HepG2 (cell line): Measurements from ENCODE around the gene SYNDIG1. TPM values are rescaled to one million over a fixed set of nuclear protein-coding genes. Genes with fewer than 3 reads are reported as not detected.
A peak's percentile ranks its signal among the peaks of the same experiment; 100 is the strongest.

ENCODE experiments used
- ATAC-seq: fragments of 200-7000 bp; cut with Tn5 transposase; 3 replicates; pipeline ENCODE4 v1.9.1; 2020; ENCODE audit warnings: mild to moderate bottlenecking, moderate library complexity
- BruUV-seq: library from RNA; stranded (reverse); fragments of 400-500 nt; replicated peaks from 2 replicates; lab custom pipeline; 2021; lab: Mats Ljungman, UMichigan
- CTCF ChIA-PET: fragments of 300-600 bp; formaldehyde crosslinking; extraction: SDS; loops from one replicate; lab custom pipeline; 2021; ENCODE audit warnings: low total read pairs, inconsistent platforms, low intra/inter-chr PET ratio; lab: Yijun Ruan, JAX
- POLR2A ChIA-PET: fragments of 350-600 bp; sonication (Branson Sonifier 250); formaldehyde crosslinking; loops from one replicate; lab custom pipeline; 2020; ENCODE audit warnings: antibody characterized with exemption, inconsistent platforms; lab: Yijun Ruan, JAX
- DNase-seq: peaks from one replicate; pipeline ENCODE4 v3.0.0-alpha.2; 2015; ENCODE audit warnings: low spot score
- FAIRE-seq: peaks from 3 replicates; lab custom pipeline; 2011; peaks lifted over from hg19 to GRCh38; lab: Jason Lieb, UNC
- H2AFZ ChIP-seq: one replicate; pipeline ENCODE4 v1.6.1; 2011; ENCODE audit warnings: low read length, inconsistent platforms
- H3K27ac ChIP-seq: fragments of 300-600 bp; 3 replicates; pipeline ENCODE4 v1.8.0; 2011; ENCODE audit warnings: mixed run types, mild to moderate bottlenecking, mixed read lengths, low read length, inconsistent platforms; ENCODE audit not compliant: insufficient read depth; ENCODE audit errors: extremely low read length
- H3K27me3 ChIP-seq, 2 experiments: fragments of 200-600 bp in 1 of 2; 2 replicates in 1 of 2; 3 replicates in 1 of 2; pipeline versions ENCODE4 v1.6.0 to v1.8.0; 2011; ENCODE audit warnings: low read length in 2 of 2, mild to moderate bottlenecking in 2 of 2, moderate library complexity in 2 of 2, inconsistent platforms in 1 of 2; ENCODE audit not compliant: insufficient read depth in 2 of 2, control insufficient read depth in 1 of 2
- H3K36me3 ChIP-seq, 2 experiments: fragments of 200-600 bp in 1 of 2; replicated peaks in 1 of 2; 2 replicates in 1 of 2; 3 replicates in 1 of 2; pipeline versions ENCODE4 v1.5.1 to v1.8.0; 2011; ENCODE audit warnings: low read length in 2 of 2, inconsistent platforms in 1 of 2; ENCODE audit not compliant: insufficient read depth in 2 of 2, control insufficient read depth in 1 of 2
- H3K4me1 ChIP-seq: 2 replicates; pipeline ENCODE4 v1.5.1; 2012; ENCODE audit warnings: low read length, inconsistent platforms; ENCODE audit not compliant: insufficient read depth
- H3K4me2 ChIP-seq: 2 replicates; pipeline ENCODE4 v1.6.0; 2011; ENCODE audit warnings: low read depth, low read length, inconsistent platforms
- H3K4me3 ChIP-seq, 3 experiments: fragments of 200-600 bp in 1 of 3; sonication (generic), shearing (Covaris generic) in 1 of 3; replicated peaks in 1 of 3; 2 replicates each; pipeline ENCODE4 v1.5.1; 2011 to 2016; ENCODE audit warnings: low read length in 3 of 3, inconsistent platforms in 2 of 3, low read depth in 2 of 3, mild to moderate bottlenecking in 2 of 3, control low read depth in 1 of 3, mixed read lengths in 1 of 3; ENCODE audit not compliant: insufficient read depth in 1 of 3
- H3K79me2 ChIP-seq: one replicate; pipeline ENCODE4 v1.6.1; 2011; ENCODE audit warnings: low read length, inconsistent platforms; ENCODE audit not compliant: insufficient read depth
- H3K9ac ChIP-seq: 2 replicates; pipeline ENCODE4 v1.6.0; 2011; ENCODE audit warnings: mild to moderate bottlenecking, low read depth, low read length, inconsistent platforms; ENCODE audit not compliant: insufficient read depth
- H3K9me3 ChIP-seq: 2 replicates; pipeline ENCODE4 v1.5.1; 2012; ENCODE audit warnings: mild to moderate bottlenecking, low read length
- H4K20me1 ChIP-seq: 2 replicates; pipeline ENCODE4 v1.6.0; 2011; ENCODE audit warnings: inconsistent platforms, mild to moderate bottlenecking, low read length, moderate library complexity; ENCODE audit not compliant: insufficient read depth
- HOXA7 ChIP-seq: sonication (generic); formaldehyde crosslinking; IDR thresholded peaks from 2 replicates; pipeline ENCODE4 v1.8.1; 2022; ENCODE audit warnings: mild to moderate bottlenecking, missing genetic modification reagents, moderate library complexity
- TEAD2 ChIP-seq: sonication (generic); formaldehyde crosslinking; IDR thresholded peaks from 2 replicates; pipeline ENCODE4 v1.9.0; 2021; ENCODE audit warnings: missing genetic modification reagents
- ZNF230 ChIP-seq: sonication (generic); formaldehyde crosslinking; IDR thresholded peaks from 2 replicates; pipeline ENCODE4 v1.4.0; 2020; ENCODE audit warnings: mild to moderate bottlenecking, missing genetic modification reagents
- ZNF292 ChIP-seq: sonication (generic); formaldehyde crosslinking; IDR thresholded peaks from 2 replicates; pipeline ENCODE4 v1.8.1; 2022; ENCODE audit warnings: mild to moderate bottlenecking, low read depth, missing genetic modification reagents, borderline replicate concordance
- ZNF367 ChIP-seq: sonication (generic); formaldehyde crosslinking; IDR thresholded peaks from 2 replicates; pipeline ENCODE4 v1.4.0; 2020; ENCODE audit warnings: missing genetic modification reagents, borderline replicate concordance
- ZNF687 ChIP-seq: sonication (generic); formaldehyde crosslinking; IDR thresholded peaks from 2 replicates; pipeline ENCODE4 v1.5.1; 2020; ENCODE audit warnings: mild to moderate bottlenecking, missing genetic modification reagents, moderate library complexity
- WGBS: methylation state at CpG from one replicate; pipeline ENCODE4 v1.1.6; 2017; ENCODE audit warnings: low lambda C conversion rate; 5-methylcytosine and 5-hydroxymethylcytosine counted together
- in situ Hi-C: cut with HindIII; loops from 2 replicates; pipeline ENCODE4 v1.10.0; 2017; ENCODE audit warnings: low pct_unique_long_range_greater_than_20kb; ENCODE audit not compliant: extremely low pct_ligation_motif_present
- intact Hi-C: fragments of 100-400 bp; cut with micrococcal nuclease; formaldehyde crosslinking; loops from one replicate; pipeline ENCODE4 v1.10.0; 2022; ENCODE audit not compliant: unreplicated experiment
- polyA plus RNA-seq, 8 experiments: library from polyadenylated mRNA; depleted of rRNA in 3 of 8; stranded (reverse) in 7 of 8; unstranded in 1 of 8; fragments of >200 nt; fragmentation: Illumina TruSeq in 4 of 8; extraction: Trizol in 4 of 8; gene quantifications; 2 replicates each; pipeline versions ENCODE4 v1.2.1 to v1.2.3, GENCODE V29; 2011 to 2016; ENCODE audit warnings: low read depth in 4 of 8, missing spikeins in 1 of 8, mixed read lengths in 1 of 8; ENCODE audit not compliant: insufficient read depth in 1 of 8
- total RNA-seq, 5 experiments: library from RNA; depleted of rRNA; stranded (reverse); fragments of >200 nt; fragmentation: Illumina TruSeq; extraction: Trizol; gene quantifications; 2 replicates each; pipeline ENCODE4 v1.2.3, GENCODE V29; 2016; ENCODE audit warnings: low read depth in 1 of 5
- TF ChIP-seq, protein P1 (sequence below): sonication (generic); formaldehyde crosslinking; IDR thresholded peaks from 2 replicates; pipeline ENCODE4 v1.5.0; 2020; ENCODE audit warnings: mild to moderate bottlenecking, missing genetic modification reagents

SYNDIG1 gene
- total and polyA plus RNA-seq, 2 of the 13 experiments (the other 11 are each of a cell fraction or from before 2014, with no cell fraction given), result not detected

DNA sequence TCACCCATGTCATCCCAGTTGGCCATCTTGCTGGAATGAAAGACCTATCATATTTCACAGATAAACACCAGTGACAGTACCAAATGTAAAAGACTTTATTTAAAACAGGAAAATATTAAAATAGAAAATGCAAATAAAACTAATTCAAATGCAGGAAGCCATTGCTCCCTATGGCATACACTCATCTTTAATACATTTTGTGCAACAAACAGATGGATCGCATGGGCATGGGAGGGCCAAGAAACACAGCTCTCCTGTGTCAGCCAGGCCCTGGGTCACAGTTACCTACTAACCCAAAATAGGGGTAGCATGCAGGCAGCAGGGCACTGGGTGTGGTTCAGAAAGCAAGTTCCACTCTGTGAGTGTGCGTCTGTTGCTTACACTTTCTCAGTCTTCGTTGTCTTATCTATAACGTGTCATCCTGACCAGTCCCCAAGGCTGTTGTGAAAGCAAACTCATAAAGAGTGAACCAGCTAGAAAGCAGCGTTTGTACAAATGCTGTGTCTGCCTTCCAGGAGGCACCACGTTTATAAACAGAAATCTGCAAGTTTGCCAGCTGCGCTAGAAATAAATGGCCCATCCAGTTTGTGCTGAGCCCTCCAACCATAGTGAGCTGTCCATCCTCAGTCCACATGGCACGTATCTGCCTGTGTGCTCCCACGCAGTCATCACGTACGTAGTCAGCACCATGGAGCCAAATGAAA is 180.5 kb downstream of the SYNDIG1 start (continued):
- TF ChIP-seq ZNF230 (CRISPR knock-in tag) (no peak), ZNF292 (no peak)

DNA sequence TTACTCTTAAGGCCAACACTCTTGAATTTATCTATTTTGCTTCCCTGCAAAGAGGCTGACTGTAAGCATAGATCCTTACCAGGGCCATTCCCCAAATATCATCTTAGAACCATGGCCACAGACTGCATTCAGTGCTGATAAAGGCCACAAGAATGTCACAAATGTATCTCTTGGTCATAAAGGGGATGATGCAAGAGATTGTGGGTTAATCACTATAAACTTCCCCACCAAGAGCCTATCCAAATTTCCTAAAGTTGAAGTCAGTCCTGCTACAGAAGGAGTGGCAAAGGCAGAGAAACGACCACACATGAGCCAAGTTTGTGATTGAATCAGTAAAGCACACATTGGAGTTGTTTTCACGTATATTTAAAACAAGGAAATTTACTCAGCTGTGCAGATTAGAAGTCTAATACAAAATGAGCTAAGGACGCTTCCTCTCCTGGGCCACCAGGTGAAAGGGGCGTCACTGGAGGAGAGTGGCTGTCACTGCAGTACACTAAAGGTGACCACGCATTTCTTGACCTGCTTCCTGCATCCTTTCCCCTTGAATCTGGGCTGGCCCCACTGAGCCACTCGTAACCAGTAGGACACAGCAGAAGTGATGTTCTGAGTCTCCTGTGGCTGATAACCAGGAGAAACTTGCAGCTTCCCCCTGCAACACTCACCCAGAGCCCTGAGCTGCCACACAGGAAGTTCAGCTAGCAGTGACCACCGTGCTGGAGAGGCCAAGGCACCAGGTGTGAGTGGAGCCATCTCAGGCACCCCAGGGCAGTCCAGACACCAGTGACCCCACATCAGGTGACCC is 181.9 kb downstream of the SYNDIG1 start:
- BruUV-seq, result no TSS peak
- intact Hi-C loops (no loop called here), in situ Hi-C loops (no loop called here)
- no peak overlapping the region for H3K9ac ChIP-seq
- no peak overlapping the region for H2AFZ ChIP-seq
- no peak overlapping the region for H3K4me3 ChIP-seq
- no peaks in the 10 kb centered on the region for H3K36me3 ChIP-seq
- no peak overlapping the region for H3K4me2 ChIP-seq
- DNase-seq (no peak), ATAC-seq (peak; percentile 49), FAIRE-seq (no peak)
- 4% methylated on average over 7 of the region's 7 CpGs for WGBS
- no peaks in the 10 kb centered on the region for H3K4me1 ChIP-seq
- POLR2A ChIA-PET, result no interaction called here
- CTCF ChIA-PET, result no interaction called here
- H3K9me3 ChIP-seq, result no peaks in the 10 kb centered on the region
- no peaks in the 10 kb centered on the region for H4K20me1 ChIP-seq
- peaks cover 4 to 17% of the 10 kb centered on the region in 2 experiments; a peak in 4 of 5 replicates for H3K27me3 ChIP-seq
- H3K27ac ChIP-seq, result no peak overlapping the region
- H3K79me2 ChIP-seq, result no peaks in the 10 kb centered on the region
- TF ChIP-seq TEAD2, result no peak
- TF ChIP-seq HOXA7 (CRISPR knock-in tag), result no peak
- TF ChIP-seq ZNF687 (CRISPR knock-in tag), result no peak
- TF ChIP-seq, protein P1, sequence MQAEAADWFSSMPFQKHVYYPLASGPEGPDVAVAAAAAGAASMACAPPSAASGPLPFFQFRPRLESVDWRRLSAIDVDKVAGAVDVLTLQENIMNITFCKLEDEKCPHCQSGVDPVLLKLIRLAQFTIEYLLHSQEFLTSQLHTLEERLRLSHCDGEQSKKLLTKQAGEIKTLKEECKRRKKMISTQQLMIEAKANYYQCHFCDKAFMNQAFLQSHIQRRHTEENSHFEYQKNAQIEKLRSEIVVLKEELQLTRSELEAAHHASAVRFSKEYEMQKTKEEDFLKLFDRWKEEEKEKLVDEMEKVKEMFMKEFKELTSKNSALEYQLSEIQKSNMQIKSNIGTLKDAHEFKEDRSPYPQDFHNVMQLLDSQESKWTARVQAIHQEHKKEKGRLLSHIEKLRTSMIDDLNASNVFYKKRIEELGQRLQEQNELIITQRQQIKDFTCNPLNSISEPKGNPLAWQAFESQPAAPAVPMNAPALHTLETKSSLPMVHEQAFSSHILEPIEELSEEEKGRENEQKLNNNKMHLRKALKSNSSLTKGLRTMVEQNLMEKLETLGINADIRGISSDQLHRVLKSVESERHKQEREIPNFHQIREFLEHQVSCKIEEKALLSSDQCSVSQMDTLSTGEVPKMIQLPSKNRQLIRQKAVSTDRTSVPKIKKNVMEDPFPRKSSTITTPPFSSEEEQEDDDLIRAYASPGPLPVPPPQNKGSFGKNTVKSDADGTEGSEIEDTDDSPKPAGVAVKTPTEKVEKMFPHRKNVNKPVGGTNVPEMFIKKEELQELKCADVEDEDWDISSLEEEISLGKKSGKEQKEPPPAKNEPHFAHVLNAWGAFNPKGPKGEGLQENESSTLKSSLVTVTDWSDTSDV (CRISPR knock-in tag), result no peak
- TF ChIP-seq ZNF367 (CRISPR knock-in tag), result no peak
